H1 (cell line): ENCODE data around the gene RPS6KA5. TPM values are rescaled to one million over a fixed set of nuclear protein-coding genes. Genes with fewer than 3 reads are reported as not detected.

Source experiments
- CTCF ChIA-PET: fragments of 300-600 bp; sonication (Branson Sonifier 250); formaldehyde crosslinking; loops from one replicate; lab custom pipeline; 2021; ENCODE audit not compliant: partially characterized antibody; lab: Charles Lee
- POLR2A ChIA-PET: fragments of 300-600 bp; sonication (Branson Sonifier 250); formaldehyde crosslinking; loops from one replicate; lab custom pipeline; 2021; ENCODE audit warnings: inconsistent platforms; ENCODE audit not compliant: partially characterized antibody; lab: Charles Lee
- DNase-seq, 2 experiments: peaks; one replicate each; pipeline versions ENCODE4 v3.0.0 to v3.0.0-alpha.2; 2010 to 2022; ENCODE audit warnings: low spot score in 2 of 2, low read depth in 1 of 2, mixed read lengths in 1 of 2
- FAIRE-seq: peaks from 2 replicates; lab custom pipeline; 2011; peaks lifted over from hg19 to GRCh38; lab: Jason Lieb, UNC
- H2AFZ ChIP-seq: 2 replicates; pipeline ENCODE4 v1.8.1; 2012; ENCODE audit warnings: low read length, inconsistent platforms
- H2AK5ac ChIP-seq: 2 replicates; pipeline ENCODE4 v1.6.1; 2013; ENCODE audit warnings: low read depth, low read length
- H2BK120ac ChIP-seq: replicated peaks from 2 replicates; pipeline ENCODE3; 2013; ENCODE audit warnings: low read depth, low read length, inconsistent platforms
- H2BK12ac ChIP-seq: 2 replicates; pipeline ENCODE4 v1.6.1; 2013; ENCODE audit warnings: low read depth, low read length
- H2BK15ac ChIP-seq: 2 replicates; pipeline ENCODE4 v1.6.1; 2013; ENCODE audit warnings: low read length
- H2BK20ac ChIP-seq: 2 replicates; pipeline ENCODE4 v1.6.1; 2013; ENCODE audit warnings: low read length
- H2BK5ac ChIP-seq: 2 replicates; pipeline ENCODE4 v1.6.1; 2013; ENCODE audit warnings: low read depth, low read length
- H3K14ac ChIP-seq: 2 replicates; pipeline ENCODE4 v1.6.1; 2013; ENCODE audit warnings: inconsistent platforms; ENCODE audit not compliant: insufficient read length
- H3K18ac ChIP-seq: 2 replicates; pipeline ENCODE4 v1.6.1; 2013; ENCODE audit warnings: low read length; ENCODE audit errors: extremely low read depth
- H3K23ac ChIP-seq: 2 replicates; pipeline ENCODE4 v1.6.1; 2013; ENCODE audit warnings: inconsistent platforms; ENCODE audit not compliant: insufficient read length
- H3K23me2 ChIP-seq: 2 replicates; pipeline ENCODE4 v1.6.1; 2013; ENCODE audit warnings: low read depth, low read length
- H3K27ac ChIP-seq: 2 replicates; pipeline ENCODE4 v1.6.1; 2011; ENCODE audit warnings: low read depth, low read length, inconsistent platforms
- H3K27me3 ChIP-seq, 4 experiments: replicated peaks in 1 of 4; 1 replicate in 1 of 4; 2 replicates in 3 of 4; pipeline versions ENCODE4 v1.6.1 to v1.8.1; 2011 to 2013; ENCODE audit warnings: low read length in 3 of 4, mild to moderate bottlenecking in 3 of 4, inconsistent platforms in 2 of 4, mixed read lengths in 2 of 4, moderate library complexity in 1 of 4; ENCODE audit not compliant: control insufficient read depth in 3 of 4, insufficient read depth in 3 of 4; ENCODE audit errors: extremely low read depth in 1 of 4
- H3K36me3 ChIP-seq, 4 experiments: 2 replicates each; pipeline versions ENCODE4 v1.6.1 to v1.8.1; 2011 to 2013; ENCODE audit warnings: mild to moderate bottlenecking in 4 of 4, low read length in 3 of 4, moderate library complexity in 2 of 4, control low read depth in 1 of 4, inconsistent platforms in 1 of 4; ENCODE audit not compliant: insufficient read depth in 4 of 4, control insufficient read depth in 2 of 4
- H3K4ac ChIP-seq: replicated peaks from 2 replicates; pipeline ENCODE3; 2013; ENCODE audit warnings: low read length, low read depth, mixed read lengths, inconsistent platforms; ENCODE audit not compliant: insufficient read length
- H3K4me1 ChIP-seq, 4 experiments: replicated peaks in 1 of 4; 1 replicate in 1 of 4; 2 replicates in 3 of 4; pipeline versions ENCODE4 v1.6.1 to v1.8.1; 2011 to 2013; ENCODE audit warnings: low read length in 3 of 4, inconsistent platforms in 2 of 4, mixed read lengths in 1 of 4; ENCODE audit not compliant: insufficient read depth in 4 of 4, control insufficient read depth in 3 of 4
- H3K4me2 ChIP-seq, 2 experiments: 2 replicates each; pipeline versions ENCODE4 v1.6.1 to v1.8.1; 2011 to 2013; ENCODE audit warnings: low read depth in 2 of 2, low read length in 2 of 2, control low read depth in 1 of 2, inconsistent platforms in 1 of 2, mild to moderate bottlenecking in 1 of 2; ENCODE audit not compliant: insufficient read depth in 1 of 2
- H3K4me3 ChIP-seq, 4 experiments: fragments of 200-600, 300-600 bp in 1 of 4; sonication (generic), shearing (Covaris generic), sonication (Bioruptor Twin) in 1 of 4; 2 replicates each; pipeline versions ENCODE4 v1.5.1 to v1.8.1; 2011 to 2016; ENCODE audit warnings: low read length in 4 of 4, low read depth in 3 of 4, control low read depth in 2 of 4, inconsistent platforms in 2 of 4, mild to moderate bottlenecking in 2 of 4, mixed read lengths in 1 of 4, moderate library complexity in 1 of 4; ENCODE audit not compliant: insufficient read depth in 2 of 4; ENCODE audit errors: extremely low read depth in 1 of 4
- H3K56ac ChIP-seq: replicated peaks from 2 replicates; pipeline ENCODE3; 2013; ENCODE audit warnings: low read depth, mild to moderate bottlenecking, mixed read lengths, low read length, inconsistent platforms; ENCODE audit not compliant: insufficient read length
- H3K79me1 ChIP-seq: 2 replicates; pipeline ENCODE4 v1.6.1; 2013; ENCODE audit warnings: low read depth, low read length, control low read depth
- H3K79me2 ChIP-seq, 2 experiments: 2 replicates each; pipeline versions ENCODE4 v1.6.1 to v1.8.1; 2012 to 2013; ENCODE audit warnings: low read length in 2 of 2, mild to moderate bottlenecking in 2 of 2, inconsistent platforms in 1 of 2; ENCODE audit not compliant: insufficient read depth in 2 of 2, control insufficient read depth in 1 of 2
- H3K9ac ChIP-seq, 4 experiments: replicated peaks in 1 of 4; 1 replicate in 1 of 4; 2 replicates in 3 of 4; pipeline versions ENCODE4 v1.6.1 to v1.8.1; 2011 to 2013; ENCODE audit warnings: low read depth in 3 of 4, low read length in 3 of 4, control low read depth in 2 of 4, mild to moderate bottlenecking in 2 of 4, moderate library complexity in 2 of 4, inconsistent platforms in 1 of 4; ENCODE audit errors: extremely low read depth in 1 of 4
- H3K9me3 ChIP-seq, 2 experiments: 2 replicates each; pipeline versions ENCODE4 v1.6.1 to v1.8.1; 2012 to 2013; ENCODE audit warnings: mild to moderate bottlenecking in 2 of 2, moderate library complexity in 2 of 2, control low read depth in 1 of 2, inconsistent platforms in 1 of 2, low read depth in 1 of 2, low read length in 1 of 2, mixed read lengths in 1 of 2; ENCODE audit not compliant: insufficient read depth in 2 of 2
- H4K20me1 ChIP-seq, 2 experiments: replicated peaks in 1 of 2; 2 replicates each; pipeline versions ENCODE3 to v1.8.1; 2011 to 2013; ENCODE audit warnings: inconsistent platforms in 2 of 2, low read length in 2 of 2, mild to moderate bottlenecking in 1 of 2; ENCODE audit not compliant: insufficient read depth in 2 of 2, control insufficient read depth in 1 of 2
- H4K5ac ChIP-seq: 2 replicates; pipeline ENCODE4 v1.6.1; 2013; ENCODE audit warnings: low read length, low read depth, mixed read lengths, inconsistent platforms; ENCODE audit not compliant: insufficient read length
- H4K8ac ChIP-seq: 2 replicates; pipeline ENCODE4 v1.8.0; 2013; ENCODE audit warnings: mild to moderate bottlenecking, moderate library complexity, low read length, inconsistent platforms; ENCODE audit not compliant: insufficient read depth; ENCODE audit errors: extremely low read depth
- H4K91ac ChIP-seq: replicated peaks from 2 replicates; pipeline ENCODE3; 2013; ENCODE audit warnings: low read length, mixed read lengths, inconsistent platforms; ENCODE audit not compliant: insufficient read length
- ASH2L ChIP-seq: fragments of 200-600, 300-600 bp; sonication (generic); IDR thresholded peaks from one replicate; pipeline ENCODE4 v1.7.1; 2017; ENCODE audit warnings: low read length
- BRCA1 ChIP-seq: IDR thresholded peaks from 2 replicates; pipeline ENCODE4 v1.6.1; 2012; ENCODE audit warnings: low read depth, low read length, improper control_type of control experiment
- CEBPB ChIP-seq: IDR thresholded peaks from 2 replicates; pipeline ENCODE4 v1.6.1; 2012; ENCODE audit warnings: low read depth, low read length
- KDM5A ChIP-seq: fragments of 200-600 bp; IDR thresholded peaks from 2 replicates; pipeline ENCODE4 v1.7.1; 2012; ENCODE audit warnings: mild to moderate bottlenecking, low read length, inconsistent platforms, mixed read lengths
- NRF1 ChIP-seq: IDR thresholded peaks from 2 replicates; pipeline ENCODE4 v1.6.1; 2011; ENCODE audit warnings: mild to moderate bottlenecking, low read depth, low read length, improper control_type of control experiment
- SIN3A ChIP-seq, 2 experiments: IDR thresholded peaks in 1 of 2; conservative IDR thresholded peaks in 1 of 2; 2 replicates each; pipeline ENCODE4 v1.6.1; 2011 to 2012; ENCODE audit warnings: low read length in 2 of 2, improper control_type of control experiment in 1 of 2, low read depth in 1 of 2, mild to moderate bottlenecking in 1 of 2
- SP1 ChIP-seq: IDR thresholded peaks from 2 replicates; pipeline ENCODE4 v1.6.1; 2011; ENCODE audit warnings: low read depth, low read length
- SRF ChIP-seq: IDR thresholded peaks from 2 replicates; pipeline ENCODE4 v1.6.1; 2011; ENCODE audit warnings: mild to moderate bottlenecking, low read depth, low read length, moderate library complexity
- SUZ12 ChIP-seq: fragments of 200-600 bp; sonication (generic); IDR thresholded peaks from 2 replicates; pipeline ENCODE4 v1.6.1; 2012; ENCODE audit warnings: mild to moderate bottlenecking, inconsistent platforms, low read length, moderate library complexity, mixed read lengths
- TAF1 ChIP-seq: IDR thresholded peaks from 2 replicates; pipeline ENCODE4 v1.6.1; 2011; ENCODE audit warnings: mild to moderate bottlenecking, low read depth, low read length
- WGBS, 2 experiments: shearing (Covaris generic) in 1 of 2; methylation state at CpG; one replicate each; pipeline versions ENCODE4 v1.1.6 to v1.1.7; 2013 to 2015; ENCODE audit warnings: low lambda C conversion rate in 2 of 2, mixed read lengths in 2 of 2, inconsistent platforms in 1 of 2, low coverage in 1 of 2, missing lambda C conversion rate in 1 of 2; ENCODE audit not compliant: insufficient replicate concordance in 2 of 2, insufficient coverage in 1 of 2, insufficient read length in 1 of 2; ENCODE audit errors: extremely low coverage in 1 of 2, missing lambda C conversion rate in 1 of 2; 5-methylcytosine and 5-hydroxymethylcytosine counted together
- polyA plus RNA-seq, 7 experiments: library from polyadenylated mRNA; depleted of rRNA in 3 of 7; stranded (reverse) in 5 of 7; unstranded in 2 of 7; fragments of >200 nt in 5 of 7; fragments of 200-250 nt in 2 of 7; gene quantifications; 1 replicate in 5 of 7; 2 replicates in 1 of 7; 4 replicates in 1 of 7; pipeline versions ENCODE4 v1.2.1 to v1.2.3, GENCODE V29; 2011 to 2013; ENCODE audit warnings: missing spikeins in 2 of 7, mixed read lengths in 2 of 7
- total RNA-seq: library from RNA; stranded (reverse); fragmentation: NEBNext Ultra II Directional; extraction: Animal tissue kit (Norgen Biotek cat#: 25700); gene quantifications from 2 replicates; pipeline ENCODE4 v1.2.1, GENCODE V29; 2021
- TF ChIP-seq, protein P1 (sequence below): IDR thresholded peaks from 2 replicates; pipeline ENCODE4 v1.6.1; 2012; ENCODE audit warnings: inconsistent platforms

The RPS6KA5 gene
- total and polyA plus RNA-seq, 2 of the 8 experiments (the other 6 are each of a cell fraction or from before 2014, with no cell fraction given): 0.85 to 3.1 TPM

DNA sequence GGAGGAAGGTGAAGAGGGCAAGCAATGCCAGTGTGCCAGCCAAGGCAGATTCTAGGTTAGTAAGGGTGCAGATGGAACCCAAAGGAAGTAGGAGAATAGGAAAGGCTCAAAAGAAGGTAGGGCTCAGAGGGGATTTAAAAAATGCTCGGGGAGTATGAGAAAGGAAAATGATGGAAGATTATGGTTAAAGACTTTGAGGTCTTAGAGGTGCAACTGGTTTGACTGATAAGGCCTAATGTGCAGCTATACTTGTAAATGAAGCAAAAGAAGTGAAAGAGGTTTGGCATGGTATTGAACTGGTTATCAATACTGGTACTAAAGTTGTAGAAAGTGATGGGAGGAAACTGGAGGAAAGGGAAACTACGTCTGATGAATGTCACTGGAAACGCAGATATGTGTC, 94.7 kb downstream of the RPS6KA5 start:
- H4K20me1 ChIP-seq: no peaks in the 10 kb centered on the region
- TF ChIP-seq KDM5A (no peak), ASH2L (no peak), SIN3A (conservative IDR thresholded peaks at IDR 0.05 in 1 of 2, IDR thresholded peaks at IDR 0.05 in 1 of 2; ENCODE audit: low read depth in 1 of 2, low read length in 2 of 2) (no peak), TAF1 (no peak), SUZ12 (no peak), BRCA1 (no peak), SRF (no peak), SP1 (no peak), CEBPB (no peak), NRF1 (no peak)
- TF ChIP-seq, protein P1, sequence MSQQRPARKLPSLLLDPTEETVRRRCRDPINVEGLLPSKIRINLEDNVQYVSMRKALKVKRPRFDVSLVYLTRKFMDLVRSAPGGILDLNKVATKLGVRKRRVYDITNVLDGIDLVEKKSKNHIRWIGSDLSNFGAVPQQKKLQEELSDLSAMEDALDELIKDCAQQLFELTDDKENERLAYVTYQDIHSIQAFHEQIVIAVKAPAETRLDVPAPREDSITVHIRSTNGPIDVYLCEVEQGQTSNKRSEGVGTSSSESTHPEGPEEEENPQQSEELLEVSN: no peak
- H3K9me3 ChIP-seq: 0 out of 4 replicates have a peak, but pooled peaks cover 0 to 3% of the 10 kb centered on the region in 2 experiments
- H2BK20ac ChIP-seq: no peak overlapping the region
- CTCF ChIA-PET: no interaction called here
- no peaks in the 10 kb centered on the region for H3K36me3 ChIP-seq
- H2BK15ac ChIP-seq: no peak overlapping the region
- H2BK5ac ChIP-seq: no peak overlapping the region
- H3K18ac ChIP-seq: no peak overlapping the region
- H3K4me2 ChIP-seq: no peak overlapping the region
- H2AK5ac ChIP-seq: no peak overlapping the region; the same call in 1 of the 2 replicates
- no peak overlapping the region for H3K23ac ChIP-seq
- WGBS, 2 experiments: 86 to 100% methylated on average over 1 to 3 of the region's 3 CpGs
- DNase-seq (no peak), FAIRE-seq (no peak)
- H3K79me2 ChIP-seq: no peaks in the 10 kb centered on the region
- no peak overlapping the region for H3K56ac ChIP-seq
- POLR2A ChIA-PET: no interaction called here
- H3K27ac ChIP-seq: no peak overlapping the region
- no peak overlapping the region for H4K5ac ChIP-seq
- no peak overlapping the region for H4K8ac ChIP-seq
- no peak overlapping the region for H3K4ac ChIP-seq
- no peak overlapping the region for H2BK12ac ChIP-seq
- H3K27me3 ChIP-seq: no peaks in the 10 kb centered on the region
- no peaks in the 10 kb centered on the region for H3K4me1 ChIP-seq
- H3K9ac ChIP-seq: no peak overlapping the region
- H4K91ac ChIP-seq: no peak overlapping the region
- no peak overlapping the region for H2AFZ ChIP-seq
- H3K4me3 ChIP-seq: no peak overlapping the region
- H3K14ac ChIP-seq: no peak overlapping the region
- no peaks in the 10 kb centered on the region for H3K23me2 ChIP-seq
- no peaks in the 10 kb centered on the region for H3K79me1 ChIP-seq
- no peak overlapping the region for H2BK120ac ChIP-seq
